ENCODE measurements around the gene ROR2. TPM values are rescaled to one million over a fixed set of nuclear protein-coding genes. Genes with fewer than 3 reads are reported as not detected.
"Not testable (repeated sequence)": the region's sequence is repeated elsewhere in the genome, so short reads cannot be mapped to it uniquely, and the experiment has no call there.

The ROR2 gene
- total RNA-seq, 1 donor from 2014 or later: 0.87 TPM

DNA sequence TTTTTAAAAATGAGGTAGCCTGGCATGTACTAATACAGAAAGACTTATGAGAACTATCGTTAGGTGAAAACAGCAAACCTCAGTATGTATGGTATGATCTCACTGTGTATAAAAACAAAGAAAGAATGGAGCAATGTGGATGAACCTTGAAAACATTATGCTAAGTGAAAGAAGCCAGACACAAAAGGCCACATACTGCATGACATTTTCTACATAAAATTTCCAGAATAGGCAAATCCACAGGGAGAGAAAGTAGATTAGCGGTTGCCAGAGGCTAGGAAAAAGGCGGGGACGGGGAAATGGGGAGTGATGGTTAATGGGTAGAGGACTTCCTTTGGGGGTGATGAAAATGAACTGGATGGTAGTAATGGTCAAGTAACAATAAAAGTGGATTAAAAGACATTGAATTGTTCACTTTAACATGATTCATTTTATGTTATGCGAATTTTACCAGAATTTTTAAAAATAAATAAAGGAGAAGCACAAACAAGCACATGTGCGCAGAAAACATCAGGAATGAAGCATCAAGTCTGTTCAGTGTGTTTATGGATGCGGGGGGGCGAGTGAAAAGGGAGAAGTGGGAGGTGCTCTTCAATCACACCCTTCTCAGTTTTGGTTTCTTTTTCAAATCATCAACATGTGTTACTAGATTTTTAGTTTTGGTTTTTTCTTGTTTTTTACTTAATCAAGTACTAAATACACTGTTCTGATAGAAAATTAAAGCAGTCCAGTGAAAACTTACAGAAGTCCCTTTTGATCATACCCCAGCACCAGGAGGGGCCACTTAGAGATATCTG is 16.3 kb downstream of the ROR2 start:
- intact Hi-C loops (cut with micrococcal nuclease): no loop called here
- ATAC-seq: peak; percentile 52
- no peak for DNase-seq

DNA sequence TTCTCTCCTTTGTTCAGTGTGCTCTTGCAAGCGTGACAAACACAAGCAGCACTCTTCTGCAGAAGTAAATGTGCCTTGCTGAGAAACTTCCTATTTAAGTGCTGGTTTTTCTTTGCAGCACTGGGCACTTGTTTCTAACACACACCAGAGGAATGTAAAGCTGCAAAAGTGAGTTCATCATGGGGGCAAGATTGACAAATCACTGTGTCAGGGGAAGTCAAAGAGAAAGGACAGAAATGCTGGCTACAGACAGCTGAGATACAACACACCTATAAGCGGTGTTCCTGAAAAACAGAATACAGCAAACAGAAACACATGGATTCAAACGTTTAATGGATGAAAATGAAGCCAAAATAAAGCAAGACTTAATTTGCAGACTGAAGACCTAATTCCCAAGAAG is 19.6 kb downstream of the ROR2 start:
- ATAC-seq (no peak), DNase-seq (no peak)
- intact Hi-C loops (cut with micrococcal nuclease): no loop called here

DNA sequence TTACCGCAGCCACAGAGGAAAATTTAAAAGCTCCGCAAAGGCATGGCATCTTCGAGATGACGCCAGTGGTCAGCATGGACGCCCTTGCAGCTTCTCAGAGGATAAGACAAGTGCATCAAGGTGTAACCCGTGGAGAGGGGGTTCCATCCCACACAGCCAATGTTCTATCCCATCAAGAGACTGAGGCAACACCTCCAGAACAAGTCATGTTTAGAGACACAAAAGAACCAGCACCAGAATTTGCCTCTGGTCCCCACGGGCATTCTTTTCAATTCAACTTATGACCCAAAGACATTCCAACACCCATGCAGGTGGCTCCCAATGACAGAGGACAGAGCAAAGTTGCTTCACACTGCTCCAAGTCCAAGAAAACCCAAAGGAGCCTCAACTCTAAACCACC is 20.7 kb downstream of the ROR2 start:
- DNase-seq (no peak), ATAC-seq (no peak)
- intact Hi-C loops (cut with micrococcal nuclease): no loop called here

DNA sequence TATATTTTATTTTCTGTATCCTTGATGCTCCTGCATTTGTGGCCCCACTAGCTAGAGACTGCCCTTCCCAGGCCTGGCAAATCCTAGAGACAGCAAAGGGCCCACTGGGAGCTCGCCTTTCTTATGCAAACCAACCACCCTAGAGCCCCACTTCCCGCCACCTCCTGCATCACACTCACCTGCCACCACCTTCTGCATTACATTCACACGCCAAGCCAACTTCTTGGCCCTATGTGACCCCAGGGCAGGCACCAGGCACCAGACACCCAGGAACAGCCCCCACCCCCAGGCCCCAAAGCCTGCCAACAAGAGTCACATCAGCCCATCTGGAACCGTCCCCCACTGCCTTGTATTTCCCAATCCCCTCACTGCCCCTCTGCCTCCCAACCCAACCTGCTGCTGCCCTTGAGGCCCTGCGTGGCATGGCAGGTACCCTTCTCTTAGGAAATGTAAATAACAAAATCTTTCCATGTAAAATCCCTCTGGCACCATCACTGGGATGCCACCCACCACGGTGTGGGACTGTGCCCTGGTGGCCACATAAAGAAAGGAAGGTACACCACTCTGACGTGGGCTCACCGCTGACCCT is 22.0 kb downstream of the ROR2 start:
- intact Hi-C loops (cut with micrococcal nuclease): no loop called here
- DNase-seq: no peak

DNA sequence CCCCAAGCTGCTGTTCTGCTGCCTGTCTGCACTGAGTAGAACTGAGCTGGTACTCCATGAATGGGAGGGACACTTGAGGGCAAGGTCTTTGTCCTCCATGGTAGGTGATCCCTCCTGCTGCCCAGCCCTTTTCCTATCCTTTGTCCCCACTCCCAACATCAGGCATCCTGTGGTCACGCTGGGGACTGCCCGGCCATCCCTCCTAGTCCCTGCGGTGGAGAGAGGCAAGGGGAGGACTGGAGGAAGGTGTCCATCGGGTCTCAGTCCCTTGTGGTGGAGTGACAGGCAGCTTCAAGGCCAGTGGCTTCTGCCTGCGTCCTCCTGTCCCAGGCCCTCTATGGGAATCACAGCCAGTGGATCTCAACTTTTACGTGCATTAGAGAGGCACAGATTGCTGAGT is 25.9 kb downstream of the ROR2 start:
- ATAC-seq: no peak
- no peak for DNase-seq
- intact Hi-C loops (cut with micrococcal nuclease): no loop called here

More for the DNA sequence above, 22.0 kb downstream of the ROR2 start:
- ATAC-seq: no peak

- intact Hi-C loops (cut with micrococcal nuclease): no loop called here
- ATAC-seq: no peak
- DNase-seq: no peak
Measured at GRCh38 chr9:91923145-91923544, 26.9 kb downstream of the ROR2 start.

DNA sequence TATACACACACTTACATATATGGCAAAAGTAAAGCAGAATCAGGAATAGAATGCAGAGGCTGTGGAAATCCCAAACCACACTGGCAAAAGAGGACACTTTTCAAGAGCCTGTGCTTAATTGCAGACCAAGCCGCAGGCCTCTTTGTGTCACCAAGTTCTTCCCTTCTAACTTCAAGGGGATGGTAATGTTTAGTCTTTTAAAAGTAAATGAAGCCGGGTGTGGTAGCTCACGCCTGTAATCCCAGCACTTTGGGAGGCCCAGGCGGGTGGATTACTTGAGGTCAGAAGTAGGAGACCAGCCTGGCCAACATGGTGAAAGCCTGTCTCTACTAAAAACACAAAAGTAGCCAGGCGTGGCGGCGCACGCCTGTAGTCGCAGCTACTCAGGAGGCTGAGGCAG is 28.7 kb downstream of the ROR2 start:
- ATAC-seq: no peak
- DNase-seq: no peak
- intact Hi-C loops (cut with micrococcal nuclease): no loop called here

DNA sequence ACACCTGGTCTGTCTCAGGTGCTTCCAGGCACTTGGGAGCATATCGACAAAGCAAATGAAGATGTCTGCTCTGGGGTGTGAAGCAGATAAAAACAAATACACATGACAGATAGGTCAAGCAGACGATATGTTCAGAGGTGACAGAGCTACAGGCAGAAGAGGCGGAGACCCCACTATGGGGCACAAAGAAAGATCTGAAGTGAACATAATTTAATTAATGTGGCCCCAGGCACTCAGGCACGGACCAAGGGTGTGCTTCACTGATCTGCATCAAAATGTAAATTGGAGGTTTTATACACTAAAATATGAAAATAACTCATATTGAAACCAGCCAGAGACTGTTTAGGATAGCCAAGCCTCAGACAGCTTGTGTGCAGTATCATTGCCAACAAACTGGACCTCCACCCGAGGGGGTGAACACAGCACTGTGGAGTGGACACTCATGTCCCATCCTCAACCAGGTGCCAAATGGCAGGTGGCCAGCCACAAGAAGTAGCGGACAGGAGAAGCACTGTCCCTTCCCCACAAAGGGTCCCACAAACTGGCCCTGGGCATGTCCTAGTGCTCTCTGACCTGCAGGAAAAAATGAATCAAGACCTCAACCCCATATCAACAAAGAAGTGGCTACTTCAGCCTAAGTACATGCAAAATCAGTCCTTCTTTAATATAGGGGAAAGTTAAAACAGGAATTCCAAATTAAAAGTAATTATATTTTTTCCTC is 29.2 kb downstream of the ROR2 start:
- intact Hi-C loops (cut with micrococcal nuclease): no loop called here
- ATAC-seq (no peak), DNase-seq (no peak)

- no peak for DNase-seq
- no peak for ATAC-seq
- intact Hi-C loops (cut with micrococcal nuclease): no loop called here
Measured at GRCh38 chr9:91919621-91920020, 30.4 kb downstream of the ROR2 start.

- ATAC-seq: no peak
- intact Hi-C loops (cut with micrococcal nuclease): no loop called here
- no peak for DNase-seq
Measured at GRCh38 chr9:91917436-91917835, 32.6 kb downstream of the ROR2 start.

DNA sequence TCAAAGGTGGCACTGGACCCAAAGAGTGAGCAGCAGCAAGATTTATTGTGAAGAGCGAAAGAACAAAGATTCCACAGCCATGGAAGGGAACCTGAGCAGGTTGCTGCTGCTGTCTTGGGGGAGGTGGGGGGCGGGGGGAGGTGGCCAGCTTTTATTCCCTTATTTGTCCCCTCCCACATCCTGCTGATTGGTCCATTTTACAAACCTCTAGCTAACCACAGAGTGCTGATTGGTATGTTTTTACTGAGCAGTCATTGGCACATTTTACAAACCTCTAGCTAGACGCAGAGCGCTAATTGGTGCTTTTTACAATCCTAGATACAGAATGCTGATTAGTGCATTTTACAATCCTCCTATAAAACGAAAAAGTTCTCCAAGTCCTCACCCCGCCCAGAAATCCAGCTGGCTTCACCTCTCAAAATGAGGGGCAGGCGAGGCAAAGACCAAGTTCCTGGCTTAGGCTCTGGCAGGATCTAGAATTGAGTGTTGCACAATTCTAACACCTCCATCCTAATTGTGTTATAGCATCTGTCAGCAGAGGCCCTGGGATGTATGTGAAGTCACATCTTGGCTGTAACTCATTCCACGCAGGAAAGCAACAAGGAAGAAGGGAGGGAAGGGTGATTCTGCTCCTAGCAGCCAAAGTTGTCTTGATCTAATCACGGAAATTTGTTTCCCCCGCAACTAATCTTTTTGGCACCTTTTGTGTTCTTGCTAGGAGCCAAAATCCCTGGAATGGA is 34.3 kb downstream of the ROR2 start:
- DNase-seq (no peak), ATAC-seq (peak; percentile 20)
- intact Hi-C loops (cut with micrococcal nuclease): no loop called here

DNA sequence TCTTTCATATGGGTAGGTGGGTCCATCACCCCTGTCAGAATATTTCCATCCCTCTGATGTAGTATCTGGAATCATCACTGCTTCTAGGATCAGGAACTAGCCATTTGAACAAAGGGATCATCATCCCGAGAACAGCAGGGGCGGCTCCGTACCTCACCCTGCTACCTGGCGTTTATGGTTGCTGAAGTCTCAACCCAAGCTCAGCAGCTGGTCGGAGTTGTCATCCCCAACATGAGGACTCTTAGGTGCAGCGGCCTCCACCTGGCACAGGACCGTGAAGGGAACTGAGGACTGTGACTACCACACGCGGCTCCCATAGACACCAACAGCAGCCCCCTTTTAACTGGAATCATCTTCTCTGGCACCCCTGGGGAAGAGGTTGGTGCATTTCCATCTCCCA is 35.1 kb downstream of the ROR2 start:
- DNase-seq (no peak), ATAC-seq (no peak)
- intact Hi-C loops (cut with micrococcal nuclease): no loop called here

- intact Hi-C loops (cut with micrococcal nuclease): no loop called here
- ATAC-seq (no peak), DNase-seq (no peak)
Measured at GRCh38 chr9:91914404-91914803, 35.6 kb downstream of the ROR2 start.

- intact Hi-C loops (cut with micrococcal nuclease): no loop called here
- DNase-seq (no peak), ATAC-seq (no peak)
Measured at GRCh38 chr9:91913986-91914385, 36.0 kb downstream of the ROR2 start.

- no peak for DNase-seq
- intact Hi-C loops (cut with micrococcal nuclease): no loop called here
- ATAC-seq: no peak
Measured at GRCh38 chr9:91913096-91913495, 36.9 kb downstream of the ROR2 start.

GRCh38 chr9:91911657-91912056 is 38.4 kb downstream of the ROR2 start:
- ATAC-seq: no peak
- DNase-seq: no peak
- intact Hi-C loops (cut with micrococcal nuclease): no loop called here

GRCh38 chr9:91909256-91909655 is 40.8 kb downstream of the ROR2 start:
- ATAC-seq; DNase-seq; intact Hi-C loops (cut with micrococcal nuclease): not testable (repeated sequence)

- no peak for DNase-seq
- ATAC-seq: no peak
- intact Hi-C loops (cut with micrococcal nuclease): no loop called here
Measured at GRCh38 chr9:91908746-91909145, 41.3 kb downstream of the ROR2 start.

GRCh38 chr9:91908293-91908623 is 41.8 kb downstream of the ROR2 start:
- intact Hi-C loops (cut with micrococcal nuclease): no loop called here
- no peak for ATAC-seq

More at GRCh38 chr9:91908293-91908623, 41.8 kb downstream of the ROR2 start:
- DNase-seq: no peak
